ENCODE measurements around the gene ERC1. TPM values are rescaled to one million over a fixed set of nuclear protein-coding genes. Genes with fewer than 3 reads are reported as not detected.

ERC1 gene
- polyA plus RNA-seq, 2 of the 4 experiments (the other 2 are of a cell fraction): 14.2 to 20.9 TPM

GRCh38 chr12:954741-955140 lies 36.3 kb upstream of the ERC1 start:
- ATAC-seq (no peak), DNase-seq (ENCODE audit: low read depth in 1 of 2, low spot score in 1 of 2) (no peak), FAIRE-seq (no peak)
- Histone ChIP-seq H3K9me3 (no peaks in the 10 kb centered on the region), H3K4me3 (no peak overlapping the region), H3K27ac (no peak overlapping the region), H3K4me1 (peaks cover 7% of the 10 kb centered on the region; the same call in 1 of the 3 replicates), H3K4me2 (no peak overlapping the region)
- ChIA-PET CTCF (interaction anchor here (1.4 to 6.0 kb wide), 4 partner anchors 16 to 384 kb away, joined by 4 to 48 read pairs (median 6); no protein-coding TSS in a partner anchor), POLR2A (no interaction called here)
- TF ChIP-seq ELK1 (IDR thresholded peaks at IDR 0.05; ENCODE audit: low read depth, low read length) (no peak), RNF2 (IDR thresholded peaks at IDR 0.05; ENCODE audit: borderline replicate concordance, low read depth) (no peak), HOXB5 (CRISPR knock-in tag; IDR thresholded peaks at IDR 0.05) (no peak), CHD4 (IDR thresholded peaks at IDR 0.05; ENCODE audit: borderline replicate concordance) (no peak), TP53 (CRISPR knock-in tag; IDR thresholded peaks at IDR 0.05) (no peak), HMGXB4 (CRISPR knock-in tag; IDR thresholded peaks at IDR 0.05; ENCODE audit: borderline replicate concordance) (no peak), BCL3 (IDR thresholded peaks at IDR 0.05) (no peak), USF2 (IDR thresholded peaks at IDR 0.05) (no peak), TFCP2L1 (CRISPR knock-in tag; IDR thresholded peaks at IDR 0.05) (no peak), HES2 (IDR thresholded peaks at IDR 0.05) (no peak), ZFP36 (IDR thresholded peaks at IDR 0.05; ENCODE audit: borderline replicate concordance, partially characterized antibody) (no peak), MAX (IDR thresholded peaks at IDR 0.05) (no peak), CTCF (IDR thresholded peaks at IDR 0.05) (no peak), CBX2 (IDR thresholded peaks at IDR 0.05; ENCODE audit: borderline replicate concordance, low read depth) (no peak), EHF (CRISPR knock-in tag; IDR thresholded peaks at IDR 0.05) (no peak)

GRCh38 chr12:955939-956338 lies 35.1 kb upstream of the ERC1 start:
- FAIRE-seq (no peak), ATAC-seq (no peak), DNase-seq (ENCODE audit: low read depth in 1 of 2, low spot score in 1 of 2) (no peak)
- H3K4me3 ChIP-seq: no peak overlapping the region
- H3K4me2 ChIP-seq: no peak overlapping the region
- no peaks in the 10 kb centered on the region for H3K9me3 ChIP-seq
- WGBS (ENCODE audit: missing lambda C conversion rate): 92% methylated on average over 6 of the region's 6 CpGs
- H3K4me1 ChIP-seq: peaks cover 7% of the 10 kb centered on the region; the same call in 1 of the 3 replicates
- no peak for TF ChIP-seq ATOH8 (CRISPR knock-in tag; IDR thresholded peaks at IDR 0.05; ENCODE audit: low read depth)
- CTCF ChIA-PET: interaction anchor here (1.4 to 1.9 kb wide), 4 partner anchors 15 to 341 kb away, joined by 4 to 7 read pairs (median 5); no protein-coding TSS in a partner anchor
- no peak overlapping the region for H3K27ac ChIP-seq
- POLR2A ChIA-PET: no interaction called here
